ENCODE data around the gene ARRDC4. TPM values are rescaled to one million over a fixed set of nuclear protein-coding genes. Genes with fewer than 3 reads are reported as not detected.

Gene ARRDC4
- total RNA-seq, 1 experiment from 2014 or later, result 9.0 TPM

DNA sequence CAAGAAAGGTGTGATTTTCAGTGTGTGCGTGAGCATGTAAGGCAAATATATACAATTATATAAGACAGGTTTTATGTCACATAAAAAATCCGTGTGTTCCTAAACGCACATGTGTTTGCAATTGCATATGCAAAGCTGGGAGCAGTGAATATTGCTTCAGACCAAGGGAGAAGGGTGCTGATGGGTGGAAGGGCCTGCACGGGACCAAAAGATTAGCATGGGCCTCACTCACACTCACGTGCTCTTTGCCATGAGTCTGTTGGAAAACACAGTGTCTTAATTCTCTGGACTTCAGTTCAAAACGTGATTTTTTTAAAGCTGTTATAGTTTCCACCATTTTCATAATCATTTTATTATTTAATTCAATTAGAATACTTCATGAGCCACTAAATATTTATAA, 7.2 kb upstream of the ARRDC4 start:
- H3K36me3 Mint-ChIP-seq, result no peaks in the 10 kb centered on the region
- CTCF ChIA-PET, result no interaction called here
- H3K4me3 Mint-ChIP-seq, result no peak overlapping the region
- no peak overlapping the region for H3K27ac Mint-ChIP-seq
- H3K27me3 Mint-ChIP-seq (ENCODE audit: low read depth), result peaks cover 5% of the 10 kb centered on the region; the same call in 1 of the 2 replicates
- peaks cover 6% of the 10 kb centered on the region; the same call in 1 of the 2 replicates for H3K9me3 Mint-ChIP-seq
- no peak for DNase-seq (ENCODE audit: low spot score)
- ATAC-seq, result no peak
- TF ChIP-seq, protein P1, sequence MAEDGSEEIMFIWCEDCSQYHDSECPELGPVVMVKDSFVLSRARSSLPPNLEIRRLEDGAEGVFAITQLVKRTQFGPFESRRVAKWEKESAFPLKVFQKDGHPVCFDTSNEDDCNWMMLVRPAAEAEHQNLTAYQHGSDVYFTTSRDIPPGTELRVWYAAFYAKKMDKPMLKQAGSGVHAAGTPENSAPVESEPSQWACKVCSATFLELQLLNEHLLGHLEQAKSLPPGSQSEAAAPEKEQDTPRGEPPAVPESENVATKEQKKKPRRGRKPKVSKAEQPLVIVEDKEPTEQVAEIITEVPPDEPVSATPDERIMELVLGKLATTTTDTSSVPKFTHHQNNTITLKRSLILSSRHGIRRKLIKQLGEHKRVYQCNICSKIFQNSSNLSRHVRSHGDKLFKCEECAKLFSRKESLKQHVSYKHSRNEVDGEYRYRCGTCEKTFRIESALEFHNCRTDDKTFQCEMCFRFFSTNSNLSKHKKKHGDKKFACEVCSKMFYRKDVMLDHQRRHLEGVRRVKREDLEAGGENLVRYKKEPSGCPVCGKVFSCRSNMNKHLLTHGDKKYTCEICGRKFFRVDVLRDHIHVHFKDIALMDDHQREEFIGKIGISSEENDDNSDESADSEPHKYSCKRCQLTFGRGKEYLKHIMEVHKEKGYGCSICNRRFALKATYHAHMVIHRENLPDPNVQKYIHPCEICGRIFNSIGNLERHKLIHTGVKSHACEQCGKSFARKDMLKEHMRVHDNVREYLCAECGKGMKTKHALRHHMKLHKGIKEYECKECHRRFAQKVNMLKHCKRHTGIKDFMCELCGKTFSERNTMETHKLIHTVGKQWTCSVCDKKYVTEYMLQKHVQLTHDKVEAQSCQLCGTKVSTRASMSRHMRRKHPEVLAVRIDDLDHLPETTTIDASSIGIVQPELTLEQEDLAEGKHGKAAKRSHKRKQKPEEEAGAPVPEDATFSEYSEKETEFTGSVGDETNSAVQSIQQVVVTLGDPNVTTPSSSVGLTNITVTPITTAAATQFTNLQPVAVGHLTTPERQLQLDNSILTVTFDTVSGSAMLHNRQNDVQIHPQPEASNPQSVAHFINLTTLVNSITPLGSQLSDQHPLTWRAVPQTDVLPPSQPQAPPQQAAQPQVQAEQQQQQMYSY (CRISPR knock-in tag; IDR thresholded peaks at IDR 0.05), result no peak
- TF ChIP-seq, protein P2, sequence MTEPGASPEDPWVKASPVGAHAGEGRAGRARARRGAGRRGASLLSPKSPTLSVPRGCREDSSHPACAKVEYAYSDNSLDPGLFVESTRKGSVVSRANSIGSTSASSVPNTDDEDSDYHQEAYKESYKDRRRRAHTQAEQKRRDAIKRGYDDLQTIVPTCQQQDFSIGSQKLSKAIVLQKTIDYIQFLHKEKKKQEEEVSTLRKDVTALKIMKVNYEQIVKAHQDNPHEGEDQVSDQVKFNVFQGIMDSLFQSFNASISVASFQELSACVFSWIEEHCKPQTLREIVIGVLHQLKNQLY (CRISPR knock-in tag; IDR thresholded peaks at IDR 0.05), result no peak
- TF ChIP-seq, protein P3, sequence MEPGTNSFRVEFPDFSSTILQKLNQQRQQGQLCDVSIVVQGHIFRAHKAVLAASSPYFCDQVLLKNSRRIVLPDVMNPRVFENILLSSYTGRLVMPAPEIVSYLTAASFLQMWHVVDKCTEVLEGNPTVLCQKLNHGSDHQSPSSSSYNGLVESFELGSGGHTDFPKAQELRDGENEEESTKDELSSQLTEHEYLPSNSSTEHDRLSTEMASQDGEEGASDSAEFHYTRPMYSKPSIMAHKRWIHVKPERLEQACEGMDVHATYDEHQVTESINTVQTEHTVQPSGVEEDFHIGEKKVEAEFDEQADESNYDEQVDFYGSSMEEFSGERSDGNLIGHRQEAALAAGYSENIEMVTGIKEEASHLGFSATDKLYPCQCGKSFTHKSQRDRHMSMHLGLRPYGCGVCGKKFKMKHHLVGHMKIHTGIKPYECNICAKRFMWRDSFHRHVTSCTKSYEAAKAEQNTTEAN (CRISPR knock-in tag; IDR thresholded peaks at IDR 0.05), result no peak
- no peak for TF ChIP-seq GTF2I (CRISPR knock-in tag; conservative IDR thresholded peaks at IDR 0.05)
- no peak for TF ChIP-seq JUN (CRISPR knock-in tag; IDR thresholded peaks at IDR 0.05)
- no peak for TF ChIP-seq MYBL2 (CRISPR knock-in tag; IDR thresholded peaks at IDR 0.05)
- TF ChIP-seq, protein P4, sequence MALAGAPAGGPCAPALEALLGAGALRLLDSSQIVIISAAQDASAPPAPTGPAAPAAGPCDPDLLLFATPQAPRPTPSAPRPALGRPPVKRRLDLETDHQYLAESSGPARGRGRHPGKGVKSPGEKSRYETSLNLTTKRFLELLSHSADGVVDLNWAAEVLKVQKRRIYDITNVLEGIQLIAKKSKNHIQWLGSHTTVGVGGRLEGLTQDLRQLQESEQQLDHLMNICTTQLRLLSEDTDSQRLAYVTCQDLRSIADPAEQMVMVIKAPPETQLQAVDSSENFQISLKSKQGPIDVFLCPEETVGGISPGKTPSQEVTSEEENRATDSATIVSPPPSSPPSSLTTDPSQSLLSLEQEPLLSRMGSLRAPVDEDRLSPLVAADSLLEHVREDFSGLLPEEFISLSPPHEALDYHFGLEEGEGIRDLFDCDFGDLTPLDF (CRISPR knock-in tag; IDR thresholded peaks at IDR 0.05), result no peak
- no peak for TF ChIP-seq ATF1 (CRISPR knock-in tag; IDR thresholded peaks at IDR 0.05)
- no peak for TF ChIP-seq NR2C2 (CRISPR knock-in tag; IDR thresholded peaks at IDR 0.05)
- no peak for TF ChIP-seq ZNF232 (CRISPR knock-in tag; IDR thresholded peaks at IDR 0.05)
- no peak for TF ChIP-seq TEAD4 (CRISPR knock-in tag; IDR thresholded peaks at IDR 0.05)
- TF ChIP-seq PRRX2 (CRISPR knock-in tag; IDR thresholded peaks at IDR 0.05), result no peak
- no peak for TF ChIP-seq CREB1 (CRISPR knock-in tag; IDR thresholded peaks at IDR 0.05)
- TF ChIP-seq, protein P5, sequence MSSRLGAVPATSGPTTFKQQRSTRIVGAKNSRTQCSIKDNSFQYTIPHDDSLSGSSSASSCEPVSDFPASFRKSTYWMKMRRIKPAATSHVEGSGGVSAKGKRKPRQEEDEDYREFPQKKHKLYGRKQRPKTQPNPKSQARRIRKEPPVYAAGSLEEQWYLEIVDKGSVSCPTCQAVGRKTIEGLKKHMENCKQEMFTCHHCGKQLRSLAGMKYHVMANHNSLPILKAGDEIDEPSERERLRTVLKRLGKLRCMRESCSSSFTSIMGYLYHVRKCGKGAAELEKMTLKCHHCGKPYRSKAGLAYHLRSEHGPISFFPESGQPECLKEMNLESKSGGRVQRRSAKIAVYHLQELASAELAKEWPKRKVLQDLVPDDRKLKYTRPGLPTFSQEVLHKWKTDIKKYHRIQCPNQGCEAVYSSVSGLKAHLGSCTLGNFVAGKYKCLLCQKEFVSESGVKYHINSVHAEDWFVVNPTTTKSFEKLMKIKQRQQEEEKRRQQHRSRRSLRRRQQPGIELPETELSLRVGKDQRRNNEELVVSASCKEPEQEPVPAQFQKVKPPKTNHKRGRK (CRISPR knock-in tag; IDR thresholded peaks at IDR 0.05; ENCODE audit: borderline replicate concordance), result no peak
- TF ChIP-seq, protein P6, sequence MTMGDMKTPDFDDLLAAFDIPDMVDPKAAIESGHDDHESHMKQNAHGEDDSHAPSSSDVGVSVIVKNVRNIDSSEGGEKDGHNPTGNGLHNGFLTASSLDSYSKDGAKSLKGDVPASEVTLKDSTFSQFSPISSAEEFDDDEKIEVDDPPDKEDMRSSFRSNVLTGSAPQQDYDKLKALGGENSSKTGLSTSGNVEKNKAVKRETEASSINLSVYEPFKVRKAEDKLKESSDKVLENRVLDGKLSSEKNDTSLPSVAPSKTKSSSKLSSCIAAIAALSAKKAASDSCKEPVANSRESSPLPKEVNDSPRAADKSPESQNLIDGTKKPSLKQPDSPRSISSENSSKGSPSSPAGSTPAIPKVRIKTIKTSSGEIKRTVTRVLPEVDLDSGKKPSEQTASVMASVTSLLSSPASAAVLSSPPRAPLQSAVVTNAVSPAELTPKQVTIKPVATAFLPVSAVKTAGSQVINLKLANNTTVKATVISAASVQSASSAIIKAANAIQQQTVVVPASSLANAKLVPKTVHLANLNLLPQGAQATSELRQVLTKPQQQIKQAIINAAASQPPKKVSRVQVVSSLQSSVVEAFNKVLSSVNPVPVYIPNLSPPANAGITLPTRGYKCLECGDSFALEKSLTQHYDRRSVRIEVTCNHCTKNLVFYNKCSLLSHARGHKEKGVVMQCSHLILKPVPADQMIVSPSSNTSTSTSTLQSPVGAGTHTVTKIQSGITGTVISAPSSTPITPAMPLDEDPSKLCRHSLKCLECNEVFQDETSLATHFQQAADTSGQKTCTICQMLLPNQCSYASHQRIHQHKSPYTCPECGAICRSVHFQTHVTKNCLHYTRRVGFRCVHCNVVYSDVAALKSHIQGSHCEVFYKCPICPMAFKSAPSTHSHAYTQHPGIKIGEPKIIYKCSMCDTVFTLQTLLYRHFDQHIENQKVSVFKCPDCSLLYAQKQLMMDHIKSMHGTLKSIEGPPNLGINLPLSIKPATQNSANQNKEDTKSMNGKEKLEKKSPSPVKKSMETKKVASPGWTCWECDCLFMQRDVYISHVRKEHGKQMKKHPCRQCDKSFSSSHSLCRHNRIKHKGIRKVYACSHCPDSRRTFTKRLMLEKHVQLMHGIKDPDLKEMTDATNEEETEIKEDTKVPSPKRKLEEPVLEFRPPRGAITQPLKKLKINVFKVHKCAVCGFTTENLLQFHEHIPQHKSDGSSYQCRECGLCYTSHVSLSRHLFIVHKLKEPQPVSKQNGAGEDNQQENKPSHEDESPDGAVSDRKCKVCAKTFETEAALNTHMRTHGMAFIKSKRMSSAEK (CRISPR knock-in tag; IDR thresholded peaks at IDR 0.05; ENCODE audit: borderline replicate concordance), result no peak
- no peak for TF ChIP-seq TCF7 (CRISPR knock-in tag; IDR thresholded peaks at IDR 0.05; ENCODE audit: low read depth)
- no peak for TF ChIP-seq ZNF138 (CRISPR knock-in tag; conservative IDR thresholded peaks at IDR 0.05)
- TF ChIP-seq, protein P7, sequence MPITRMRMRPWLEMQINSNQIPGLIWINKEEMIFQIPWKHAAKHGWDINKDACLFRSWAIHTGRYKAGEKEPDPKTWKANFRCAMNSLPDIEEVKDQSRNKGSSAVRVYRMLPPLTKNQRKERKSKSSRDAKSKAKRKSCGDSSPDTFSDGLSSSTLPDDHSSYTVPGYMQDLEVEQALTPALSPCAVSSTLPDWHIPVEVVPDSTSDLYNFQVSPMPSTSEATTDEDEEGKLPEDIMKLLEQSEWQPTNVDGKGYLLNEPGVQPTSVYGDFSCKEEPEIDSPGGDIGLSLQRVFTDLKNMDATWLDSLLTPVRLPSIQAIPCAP (CRISPR knock-in tag; IDR thresholded peaks at IDR 0.05), result no peak
- no peak for TF ChIP-seq IRF2 (CRISPR knock-in tag; IDR thresholded peaks at IDR 0.05; ENCODE audit: borderline replicate concordance, low read depth)
- TF ChIP-seq, protein P8, sequence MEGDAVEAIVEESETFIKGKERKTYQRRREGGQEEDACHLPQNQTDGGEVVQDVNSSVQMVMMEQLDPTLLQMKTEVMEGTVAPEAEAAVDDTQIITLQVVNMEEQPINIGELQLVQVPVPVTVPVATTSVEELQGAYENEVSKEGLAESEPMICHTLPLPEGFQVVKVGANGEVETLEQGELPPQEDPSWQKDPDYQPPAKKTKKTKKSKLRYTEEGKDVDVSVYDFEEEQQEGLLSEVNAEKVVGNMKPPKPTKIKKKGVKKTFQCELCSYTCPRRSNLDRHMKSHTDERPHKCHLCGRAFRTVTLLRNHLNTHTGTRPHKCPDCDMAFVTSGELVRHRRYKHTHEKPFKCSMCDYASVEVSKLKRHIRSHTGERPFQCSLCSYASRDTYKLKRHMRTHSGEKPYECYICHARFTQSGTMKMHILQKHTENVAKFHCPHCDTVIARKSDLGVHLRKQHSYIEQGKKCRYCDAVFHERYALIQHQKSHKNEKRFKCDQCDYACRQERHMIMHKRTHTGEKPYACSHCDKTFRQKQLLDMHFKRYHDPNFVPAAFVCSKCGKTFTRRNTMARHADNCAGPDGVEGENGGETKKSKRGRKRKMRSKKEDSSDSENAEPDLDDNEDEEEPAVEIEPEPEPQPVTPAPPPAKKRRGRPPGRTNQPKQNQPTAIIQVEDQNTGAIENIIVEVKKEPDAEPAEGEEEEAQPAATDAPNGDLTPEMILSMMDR (IDR thresholded peaks at IDR 0.05), result no peak
- POLR2A ChIA-PET, result no interaction called here
- no peaks in the 10 kb centered on the region for H3K4me1 Mint-ChIP-seq
